ENCODE measurements around the gene AURKAIP1.
"Not testable (repeated sequence)": the region's sequence is repeated elsewhere in the genome, so short reads cannot be mapped to it uniquely, and the experiment has no call there.

Gene AURKAIP1

DNA sequence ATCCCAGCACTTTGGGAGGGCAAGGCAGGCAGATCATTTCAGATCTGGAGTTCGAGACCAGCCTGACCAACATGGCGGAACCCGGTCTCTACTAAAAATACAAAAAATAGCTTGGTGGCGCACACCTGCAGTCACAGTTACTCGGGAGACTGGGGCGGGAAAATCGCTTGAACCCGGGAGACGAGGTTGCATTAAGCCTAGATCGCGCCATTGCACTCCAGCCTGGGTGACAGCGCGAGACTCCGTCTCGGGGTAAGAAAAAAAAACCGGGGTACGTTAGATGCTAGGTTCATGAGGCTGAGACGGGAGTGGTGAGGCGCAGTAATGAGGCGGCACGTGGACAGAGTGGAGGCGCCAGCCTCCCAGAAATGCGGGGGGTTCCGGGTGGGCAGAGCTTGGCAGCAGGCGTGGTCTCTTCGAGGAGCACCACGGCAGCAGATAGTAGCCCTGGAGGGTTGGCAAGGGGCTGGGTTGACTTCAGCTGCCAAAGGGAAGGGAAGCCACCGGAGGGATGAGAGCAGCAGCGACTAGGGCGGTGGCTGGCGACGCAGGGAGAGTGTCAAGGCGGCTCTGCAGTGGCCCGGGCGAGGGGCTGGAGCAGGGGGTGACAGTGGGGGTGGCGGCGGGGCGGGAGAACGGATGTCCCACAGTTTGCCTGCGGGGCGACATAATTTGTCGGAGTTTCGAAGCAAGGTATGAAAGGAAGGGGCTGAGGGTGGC lies 31.3 kb upstream of the AURKAIP1 start:
- peak; percentile 70 for FAIRE-seq
- TF ChIP-seq POU2F2 (IDR thresholded peaks at IDR 0.05; ENCODE audit: low read depth, low read length) (no peak), POLR2A (IDR thresholded peaks at IDR 0.05; ENCODE audit: low read depth, low read length) (no peak), PAX5 (IDR thresholded peaks at IDR 0.05; ENCODE audit: insufficient read depth, low read length, severe bottlenecking) (no peak), SPI1 (IDR thresholded peaks at IDR 0.05; ENCODE audit: low read depth, low read length) (no peak), POLR2AphosphoS5 (IDR thresholded peaks at IDR 0.05; ENCODE audit: low read depth, low read length) (no peak), TAF1 (IDR thresholded peaks at IDR 0.05; ENCODE audit: low read depth, low read length) (no peak)
- no peak for DNase-seq (ENCODE audit: insufficient read length, low spot score)

DNA sequence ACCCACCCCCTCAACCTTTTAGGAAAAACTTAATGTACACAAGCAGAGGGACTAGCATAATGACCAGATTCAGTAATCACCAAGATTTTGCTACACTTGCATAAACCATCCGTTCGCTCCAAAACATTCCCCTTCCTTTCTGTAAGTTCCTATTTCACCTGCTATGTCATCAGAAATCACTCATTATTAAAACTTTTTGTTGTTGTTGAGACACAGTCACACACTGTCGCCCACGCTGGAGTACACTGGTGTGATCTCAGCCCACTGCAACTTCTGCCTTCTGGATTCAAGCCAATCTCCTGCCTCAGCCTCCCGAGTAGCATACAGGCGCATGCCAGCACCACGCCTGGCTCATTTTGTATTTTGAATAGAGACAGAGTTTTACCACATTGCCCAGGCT lies 28.6 kb upstream of the AURKAIP1 start:
- TF ChIP-seq POLR2A (IDR thresholded peaks at IDR 0.05; ENCODE audit: low read depth, low read length): no peak
- TF ChIP-seq POU2F2 (IDR thresholded peaks at IDR 0.05; ENCODE audit: low read depth, low read length): peak; percentile 21; the same call in 1 of the 2 replicates
- no peak for TF ChIP-seq SPI1 (IDR thresholded peaks at IDR 0.05; ENCODE audit: low read depth, low read length)
- DNase-seq (ENCODE audit: insufficient read length, low spot score): no peak
- FAIRE-seq: no peak

DNA sequence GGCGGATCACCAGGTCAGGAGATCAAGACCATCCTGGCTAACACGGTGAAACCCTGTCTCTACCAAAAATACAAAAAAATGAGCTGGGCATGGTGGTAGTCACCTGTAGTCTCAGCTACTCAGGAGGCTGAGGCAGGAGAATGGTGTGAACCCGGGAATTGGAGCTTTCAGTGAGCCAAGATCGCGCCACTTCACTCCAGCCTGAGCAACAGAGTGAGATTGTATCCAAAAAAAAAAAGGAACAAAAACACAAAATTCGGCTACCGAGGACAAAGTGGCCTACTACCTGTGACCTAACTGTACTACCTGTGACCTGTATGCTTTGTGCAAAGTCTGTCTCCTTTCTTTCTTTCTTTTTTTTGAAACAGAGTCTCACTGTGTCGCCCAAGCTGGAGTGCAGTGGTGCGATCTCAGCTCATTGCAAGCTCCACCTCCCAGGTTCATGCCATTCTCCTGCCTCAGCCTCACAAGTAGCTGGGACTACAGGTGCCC lies 27.9 kb upstream of the AURKAIP1 start:
- not testable (repeated sequence) for FAIRE-seq; DNase-seq (ENCODE audit: insufficient read length, low spot score)

DNA sequence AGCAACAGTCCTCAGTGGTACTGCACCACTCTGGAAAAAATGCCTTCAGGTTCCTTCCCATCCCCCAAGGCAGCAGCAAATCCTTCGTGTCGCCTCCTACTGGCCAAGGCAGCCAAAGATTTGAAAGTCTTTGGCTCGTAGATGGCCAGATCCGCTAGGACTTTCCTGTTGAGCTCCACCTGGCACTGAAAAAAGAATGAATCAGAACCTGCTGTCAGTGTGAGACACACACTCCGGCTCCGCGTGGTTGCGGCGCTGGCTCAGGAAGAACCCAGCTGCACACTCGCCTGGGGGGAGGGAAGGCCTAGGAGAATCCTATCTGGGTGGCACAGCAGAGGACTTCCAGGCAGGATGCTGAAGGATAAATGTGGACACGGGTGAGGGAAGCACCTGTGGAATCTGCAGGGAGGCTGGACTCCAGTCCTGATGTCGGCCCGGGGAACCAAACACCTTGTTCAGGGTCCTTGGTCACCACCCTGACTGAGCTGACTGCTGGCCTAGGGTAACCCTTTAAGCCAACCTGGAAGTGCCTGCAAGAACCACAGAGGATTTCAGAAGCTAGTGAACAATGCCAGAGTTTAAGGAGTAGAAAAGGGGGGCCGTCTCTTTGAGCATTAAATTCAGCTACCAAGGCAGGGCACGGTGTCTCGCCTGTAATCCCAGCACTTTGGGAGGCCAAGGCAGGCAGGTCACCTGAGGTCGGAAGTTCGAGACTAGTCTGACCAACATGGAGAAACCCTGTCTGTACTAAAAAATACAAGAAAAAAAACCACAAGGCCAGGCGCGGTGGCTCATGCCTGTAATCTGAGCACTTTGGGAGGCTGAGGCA lies 27.3 kb upstream of the AURKAIP1 start:
- DNase-seq (ENCODE audit: insufficient read length, low spot score): no peak
- TF ChIP-seq PAX5 (IDR thresholded peaks at IDR 0.05; ENCODE audit: insufficient read depth, low read length, severe bottlenecking) (no peak), POLR2AphosphoS5 (IDR thresholded peaks at IDR 0.05; ENCODE audit: low read depth, low read length) (peak; percentile 63)
- no peak for FAIRE-seq

DNA sequence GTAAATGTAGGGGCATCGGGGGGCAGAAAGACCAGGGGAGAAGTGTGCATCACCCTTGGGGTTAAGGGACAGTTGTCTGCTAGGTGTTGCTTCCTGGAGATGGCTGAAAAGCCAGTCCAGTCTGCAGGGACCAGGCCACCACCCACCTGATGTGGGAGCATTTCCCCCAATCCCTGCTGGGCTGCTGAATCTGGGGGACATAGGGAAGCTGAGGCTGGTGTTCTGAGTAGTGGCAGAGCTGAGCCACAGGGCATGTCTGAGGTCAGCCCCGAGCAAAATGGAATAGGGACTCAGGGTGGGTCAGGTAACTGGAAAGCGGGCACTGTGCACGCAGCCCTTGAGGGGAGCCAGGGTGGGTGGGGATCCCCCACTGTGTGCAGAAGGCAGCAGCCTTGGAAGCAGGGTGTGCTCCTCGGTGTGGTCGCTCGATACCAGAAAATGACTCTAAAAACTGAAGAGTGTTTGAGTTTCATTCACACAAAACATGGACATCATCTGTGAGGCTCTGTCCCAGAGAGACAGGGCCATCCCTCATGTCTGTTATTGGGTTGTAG lies 26.5 kb upstream of the AURKAIP1 start:
- FAIRE-seq (no peak), DNase-seq (ENCODE audit: insufficient read length, low spot score) (no peak)
- TF ChIP-seq TAF1 (IDR thresholded peaks at IDR 0.05; ENCODE audit: low read depth, low read length) (no peak), POU2F2 (IDR thresholded peaks at IDR 0.05; ENCODE audit: low read depth, low read length) (no peak), POLR2A (IDR thresholded peaks at IDR 0.05; ENCODE audit: low read depth, low read length) (peak; percentile 41; the same call in 1 of the 2 replicates), SPI1 (IDR thresholded peaks at IDR 0.05; ENCODE audit: low read depth, low read length) (no peak), POLR2AphosphoS5 (IDR thresholded peaks at IDR 0.05; ENCODE audit: low read depth, low read length) (0 out of 2 replicates have a peak, but pooled peaks have one; percentile 12)

DNA sequence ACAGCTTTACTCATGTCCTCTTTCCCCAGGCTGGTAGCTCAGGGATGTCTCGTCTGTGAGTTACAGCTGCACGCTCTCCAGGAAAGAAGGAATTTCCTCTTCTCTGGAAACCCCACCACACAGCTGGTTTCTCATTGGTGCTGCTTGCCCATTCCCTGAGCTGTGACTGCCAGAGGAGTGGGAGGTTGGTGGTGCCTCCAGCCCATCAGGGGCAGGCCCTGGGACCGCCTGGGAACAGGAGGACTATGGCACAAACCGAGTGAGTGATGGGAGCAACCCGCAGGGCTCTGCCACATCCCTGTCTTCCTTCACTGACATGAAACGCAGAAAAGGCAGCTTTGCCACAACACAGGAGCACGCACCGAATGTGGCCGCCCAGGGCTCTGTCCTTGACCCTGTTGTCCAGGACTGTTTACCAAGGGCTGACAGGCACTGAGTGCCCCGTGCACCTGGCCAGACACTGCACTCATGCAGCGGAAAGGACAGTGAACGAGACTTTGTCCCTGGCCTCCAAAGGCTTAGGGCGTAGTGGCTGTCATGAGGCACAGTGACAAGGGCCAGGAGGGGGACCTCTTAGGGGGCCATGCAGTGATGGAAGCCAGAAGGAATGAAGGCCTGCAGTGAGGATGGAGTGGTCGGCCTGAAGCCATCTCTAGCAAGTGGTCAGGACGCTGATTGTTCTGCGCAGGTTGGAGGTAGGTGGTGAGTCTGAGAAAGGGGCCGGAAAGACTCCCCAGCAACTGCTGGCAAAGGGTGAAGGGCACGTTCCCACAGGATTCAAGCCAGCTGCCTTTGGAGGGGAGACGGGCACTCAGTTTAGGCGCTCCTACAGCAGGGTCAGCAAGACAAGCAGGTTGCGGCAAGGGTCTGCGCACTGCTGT lies 25.8 kb upstream of the AURKAIP1 start:
- no peak for TF ChIP-seq SPI1 (IDR thresholded peaks at IDR 0.05; ENCODE audit: low read depth, low read length)
- peak; percentile 27 for TF ChIP-seq POLR2AphosphoS5 (IDR thresholded peaks at IDR 0.05; ENCODE audit: low read depth, low read length)
- TF ChIP-seq PAX5 (IDR thresholded peaks at IDR 0.05; ENCODE audit: insufficient read depth, low read length, severe bottlenecking): no peak
- TF ChIP-seq TAF1 (IDR thresholded peaks at IDR 0.05; ENCODE audit: low read depth, low read length): 0 out of 2 replicates have a peak, but pooled peaks have one; percentile 0
- 0 out of 2 replicates have a peak, but pooled peaks have one; percentile 29 for TF ChIP-seq POLR2A (IDR thresholded peaks at IDR 0.05; ENCODE audit: low read depth, low read length)
- peak; percentile 21; the same call in 1 of the 2 replicates for TF ChIP-seq POU2F2 (IDR thresholded peaks at IDR 0.05; ENCODE audit: low read depth, low read length)
- DNase-seq (ENCODE audit: insufficient read length, low spot score) (no peak), FAIRE-seq (no peak)

DNA sequence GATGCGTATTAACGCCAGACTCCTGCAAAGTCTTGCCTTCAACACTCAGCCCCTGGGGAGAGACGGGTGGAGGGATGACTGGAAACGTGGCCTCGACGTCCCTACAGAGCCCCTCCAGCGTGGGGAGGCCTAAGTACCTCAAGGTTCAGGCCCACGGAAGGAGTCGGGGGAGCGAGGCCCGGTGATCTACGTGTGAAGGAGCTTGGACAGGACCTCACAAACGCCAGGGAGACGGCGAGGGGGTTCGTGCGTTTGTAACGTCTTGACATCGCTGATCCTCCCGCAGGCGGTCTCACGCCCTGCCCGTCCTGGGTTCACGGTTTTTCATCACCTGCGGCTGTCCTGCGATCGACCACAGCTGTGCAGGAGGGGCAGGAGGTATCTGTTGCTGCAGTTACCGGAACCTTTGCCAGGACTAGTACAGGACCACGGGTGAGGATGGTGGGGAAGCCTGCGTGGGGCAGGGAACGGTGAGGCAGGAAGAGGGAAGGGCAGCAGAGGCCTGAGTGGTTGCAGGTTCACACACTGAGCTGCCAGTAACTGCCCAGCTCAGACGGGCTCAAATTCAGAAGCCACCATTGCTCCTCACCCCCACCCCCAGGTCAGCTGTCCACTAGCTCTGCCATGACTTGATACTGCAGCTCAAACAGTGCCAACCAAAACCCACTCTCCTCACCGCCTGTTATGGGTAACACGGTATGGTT lies 25.0 kb upstream of the AURKAIP1 start:
- DNase-seq (ENCODE audit: insufficient read length, low spot score) (no peak), FAIRE-seq (peak; percentile 66)

DNA sequence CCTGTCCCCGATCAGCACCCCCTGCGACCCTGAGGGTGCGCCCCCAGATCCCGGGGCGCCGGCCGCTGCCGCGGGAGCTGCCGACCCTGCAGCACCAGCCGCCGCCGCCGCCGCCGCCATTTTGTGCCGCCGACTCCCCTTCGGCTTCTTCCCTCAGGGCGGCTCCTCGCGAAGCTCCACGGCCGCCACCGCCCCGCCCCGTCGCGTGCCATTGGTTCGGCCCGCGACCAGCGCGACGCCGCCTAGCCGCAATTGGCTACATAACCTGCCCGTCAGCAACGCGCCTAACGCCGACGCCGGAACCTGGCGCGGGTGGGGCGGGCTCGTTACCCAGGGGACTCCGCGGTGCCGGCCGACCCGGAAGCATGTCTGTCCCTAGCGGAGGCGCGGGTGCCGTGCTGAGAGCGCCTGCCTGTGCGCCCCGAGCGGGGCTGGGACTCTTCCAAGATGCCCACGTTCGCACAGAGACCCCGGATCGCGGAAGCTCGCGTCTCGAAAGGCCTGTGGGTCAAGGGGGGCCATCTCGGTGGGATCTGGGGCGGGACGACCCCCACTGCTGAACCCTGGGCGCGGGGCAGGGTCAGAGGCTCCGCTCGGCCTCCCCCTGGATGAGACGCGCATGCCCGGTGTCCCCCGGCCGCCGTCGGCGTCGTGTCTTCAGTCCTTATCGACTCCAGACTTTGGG lies 24.3 kb upstream of the AURKAIP1 start, which contains the start of gene CCNL2:
Gene CCNL2 (minus strand): TSS at position 149 of the 685 bp plus-strand sequence. CDS start 29 bp downstream, at position 120.
- TF ChIP-seq POLR2A (IDR thresholded peaks at IDR 0.05; ENCODE audit: low read depth, low read length) (peak; percentile 88), PAX5 (IDR thresholded peaks at IDR 0.05; ENCODE audit: insufficient read depth, low read length, severe bottlenecking) (no peak), POLR2AphosphoS5 (IDR thresholded peaks at IDR 0.05; ENCODE audit: low read depth, low read length) (peak; percentile 81; the same call in 1 of the 2 replicates), POU2F2 (IDR thresholded peaks at IDR 0.05; ENCODE audit: low read depth, low read length) (peak; percentile 66), TAF1 (IDR thresholded peaks at IDR 0.05; ENCODE audit: low read depth, low read length) (peak; percentile 53; the same call in 1 of the 2 replicates)
- DNase-seq (ENCODE audit: insufficient read length, low spot score): peak; percentile 98
- peak; percentile 99 for FAIRE-seq

More for the DNA sequence above, 25.0 kb upstream of the AURKAIP1 start:
- no peak; the same call in 1 of the 2 replicates for TF ChIP-seq POU2F2 (IDR thresholded peaks at IDR 0.05; ENCODE audit: low read depth, low read length)
- no peak for TF ChIP-seq SPI1 (IDR thresholded peaks at IDR 0.05; ENCODE audit: low read depth, low read length)
- 0 out of 2 replicates have a peak, but pooled peaks have one; percentile 20 for TF ChIP-seq TAF1 (IDR thresholded peaks at IDR 0.05; ENCODE audit: low read depth, low read length)
- TF ChIP-seq POLR2AphosphoS5 (IDR thresholded peaks at IDR 0.05; ENCODE audit: low read depth, low read length): peak; percentile 65
- no peak for TF ChIP-seq PAX5 (IDR thresholded peaks at IDR 0.05; ENCODE audit: insufficient read depth, low read length, severe bottlenecking)
- TF ChIP-seq POLR2A (IDR thresholded peaks at IDR 0.05; ENCODE audit: low read depth, low read length): no peak; the same call in 1 of the 2 replicates
